Inflammatory macrophage treated with lipopolysaccharide for 1 hour (primary cell): ENCODE measurements around the gene EXD3.
A peak's percentile ranks its signal among the peaks of the same experiment; 100 is the strongest.

Experiments used
- DNase-seq, 2 donors: peaks; one replicate each; pipeline ENCODE4 v3.0.0-alpha.2; 2020 to 2022

EXD3 gene

GRCh38 chr9:137446851-137447471 lies 24.0 kb upstream of the EXD3 start:
- DNase-seq: peak; percentile 29 to 39

GRCh38 chr9:137445930-137446431 lies 23.0 kb upstream of the EXD3 start:
- no peak for DNase-seq

GRCh38 chr9:137445275-137445807 lies 22.4 kb upstream of the EXD3 start:
- DNase-seq: peak; percentile 74 to 97

- no peak for DNase-seq
These were observed 21.3 kb upstream of the EXD3 start for GRCh38 chr9:137444106-137444790.

- DNase-seq: no peak
These were observed 19.0 kb upstream of the EXD3 start for GRCh38 chr9:137441935-137442321.

GRCh38 chr9:137441289-137441934 lies 18.4 kb upstream of the EXD3 start, which contains the start of gene ENTPD8:
ENTPD8 (minus strand) TSS chr9:137441357; CDS start chr9:137438285, 3,072 bp downstream.
- DNase-seq: no peak

- DNase-seq: no peak
These were observed 16.3 kb upstream of the EXD3 start for GRCh38 chr9:137439158-137439714.

- DNase-seq: no peak
These were observed 15.7 kb upstream of the EXD3 start for GRCh38 chr9:137438591-137439157.

GRCh38 chr9:137437691-137438590 lies 15.0 kb upstream of the EXD3 start:
- DNase-seq: no peak

- no peak for DNase-seq
These were observed 14.0 kb upstream of the EXD3 start for GRCh38 chr9:137436761-137437600.

GRCh38 chr9:137435980-137436760 lies 13.2 kb upstream of the EXD3 start:
- peak; percentile 42 to 52 for DNase-seq

- DNase-seq: no peak
These were observed 12.5 kb upstream of the EXD3 start for GRCh38 chr9:137435381-137435891.

- no peak for DNase-seq
These were observed 11.8 kb upstream of the EXD3 start for GRCh38 chr9:137434498-137435380.

GRCh38 chr9:137433916-137434431 lies 11.0 kb upstream of the EXD3 start:
- no peak for DNase-seq

- no peak for DNase-seq
These were observed 10.5 kb upstream of the EXD3 start for GRCh38 chr9:137433349-137433915.

- DNase-seq: no peak
These were observed 9.9 kb upstream of the EXD3 start for GRCh38 chr9:137432687-137433348.

GRCh38 chr9:137431416-137431931 lies 8.5 kb upstream of the EXD3 start:
- no peak for DNase-seq
